ENCODE data around the gene HLA-DQB1.
"Not testable (repeated sequence)": the region's sequence is repeated elsewhere in the genome, so short reads cannot be mapped to it uniquely, and the experiment has no call there.

HLA-DQB1 gene

DNA sequence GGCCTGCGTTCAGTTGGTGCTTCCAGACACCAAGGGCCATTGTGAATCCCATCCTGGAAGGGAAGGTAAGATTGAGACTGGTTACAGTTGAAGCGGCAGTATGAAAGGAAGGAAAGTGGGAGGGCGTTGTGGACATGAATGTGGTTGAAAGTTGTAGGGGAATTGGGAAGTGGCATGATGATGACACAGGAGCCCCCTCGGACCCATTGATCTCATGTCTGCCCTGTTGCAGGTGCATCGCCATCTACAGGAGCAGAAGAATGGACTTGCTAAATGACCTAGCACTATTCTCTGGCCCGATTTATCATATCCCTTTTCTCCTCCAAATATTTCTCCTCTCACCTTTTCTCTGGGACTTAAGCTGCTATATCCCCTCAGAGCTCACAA, 23.7 kb downstream of the HLA-DQB1 start:
- Mint-ChIP-seq H3K4me1 (ENCODE audit: low read depth) (peaks cover 3% of the 10 kb centered on the region), H3K9me3 (ENCODE audit: low read depth) (no peaks in the 10 kb centered on the region), H3K4me3 (no peak overlapping the region), H3K36me3 (no peaks in the 10 kb centered on the region), H3K27ac (no peak overlapping the region), H3K27me3 (no peaks in the 10 kb centered on the region)

DNA sequence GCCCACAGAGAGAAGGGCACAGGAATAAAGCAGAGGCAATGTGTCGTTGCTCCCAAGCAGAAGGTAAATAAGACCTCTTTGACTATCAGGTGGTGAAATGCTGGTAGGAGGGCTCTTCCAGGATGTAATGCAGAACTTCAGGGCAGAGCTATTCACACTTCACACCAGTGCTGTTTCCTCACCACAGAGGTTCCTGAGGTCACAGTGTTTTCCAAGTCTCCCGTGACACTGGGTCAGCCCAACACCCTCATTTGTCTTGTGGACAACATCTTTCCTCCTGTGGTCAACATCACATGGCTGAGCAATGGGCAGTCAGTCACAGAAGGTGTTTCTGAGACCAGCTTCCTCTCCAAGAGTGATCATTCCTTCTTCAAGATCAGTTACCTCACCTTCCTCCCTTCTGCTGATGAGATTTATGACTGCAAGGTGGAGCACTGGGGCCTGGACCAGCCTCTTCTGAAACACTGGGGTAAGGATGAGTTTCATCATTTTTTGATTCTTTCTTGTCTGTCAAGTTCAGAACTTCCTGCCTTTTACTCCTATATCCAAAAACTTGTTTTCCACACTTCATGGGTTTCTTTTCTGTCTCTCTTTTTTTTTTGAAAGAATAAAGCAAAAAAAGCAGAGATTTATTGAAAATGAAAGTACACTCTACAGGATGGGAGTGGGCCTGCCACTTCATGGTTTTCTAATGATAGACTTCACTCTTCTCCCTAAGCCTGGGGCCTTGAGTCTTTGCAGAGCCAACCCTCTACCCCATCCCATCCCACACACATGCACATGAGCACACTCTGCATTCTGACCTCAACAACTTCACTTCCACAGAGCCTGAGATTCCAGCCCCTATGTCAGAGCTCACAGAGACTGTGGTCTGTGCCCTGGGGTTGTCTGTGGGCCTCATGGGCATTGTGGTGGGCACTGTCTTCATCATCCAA, 24.4 kb downstream of the HLA-DQB1 start:
- not testable (repeated sequence) for H3K4me1 Mint-ChIP-seq (ENCODE audit: low read depth); H3K27ac Mint-ChIP-seq; H3K9me3 Mint-ChIP-seq (ENCODE audit: low read depth); H3K36me3 Mint-ChIP-seq; H3K4me3 Mint-ChIP-seq; H3K27me3 Mint-ChIP-seq

DNA sequence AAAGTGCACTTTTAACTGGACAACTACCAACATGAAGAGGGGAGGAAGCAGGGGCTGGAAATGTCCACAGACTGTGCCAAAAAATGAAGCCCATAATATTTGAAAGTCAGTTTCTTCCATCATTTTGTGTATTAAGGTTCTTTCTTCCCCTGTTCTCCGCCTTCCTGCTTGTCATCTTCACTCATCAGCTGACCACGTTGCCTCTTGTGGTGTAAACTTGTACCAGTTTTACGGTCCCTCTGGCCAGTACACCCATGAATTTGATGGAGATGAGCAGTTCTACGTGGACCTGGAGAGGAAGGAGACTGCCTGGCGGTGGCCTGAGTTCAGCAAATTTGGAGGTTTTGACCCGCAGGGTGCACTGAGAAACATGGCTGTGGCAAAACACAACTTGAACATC, 25.3 kb downstream of the HLA-DQB1 start:
- Mint-ChIP-seq H3K9me3 (ENCODE audit: low read depth) (no peaks in the 10 kb centered on the region), H3K4me3 (no peak overlapping the region), H3K27ac (no peak overlapping the region), H3K27me3 (peaks cover 3% of the 10 kb centered on the region), H3K4me1 (ENCODE audit: low read depth) (peaks cover 3% of the 10 kb centered on the region), H3K36me3 (no peaks in the 10 kb centered on the region)

DNA sequence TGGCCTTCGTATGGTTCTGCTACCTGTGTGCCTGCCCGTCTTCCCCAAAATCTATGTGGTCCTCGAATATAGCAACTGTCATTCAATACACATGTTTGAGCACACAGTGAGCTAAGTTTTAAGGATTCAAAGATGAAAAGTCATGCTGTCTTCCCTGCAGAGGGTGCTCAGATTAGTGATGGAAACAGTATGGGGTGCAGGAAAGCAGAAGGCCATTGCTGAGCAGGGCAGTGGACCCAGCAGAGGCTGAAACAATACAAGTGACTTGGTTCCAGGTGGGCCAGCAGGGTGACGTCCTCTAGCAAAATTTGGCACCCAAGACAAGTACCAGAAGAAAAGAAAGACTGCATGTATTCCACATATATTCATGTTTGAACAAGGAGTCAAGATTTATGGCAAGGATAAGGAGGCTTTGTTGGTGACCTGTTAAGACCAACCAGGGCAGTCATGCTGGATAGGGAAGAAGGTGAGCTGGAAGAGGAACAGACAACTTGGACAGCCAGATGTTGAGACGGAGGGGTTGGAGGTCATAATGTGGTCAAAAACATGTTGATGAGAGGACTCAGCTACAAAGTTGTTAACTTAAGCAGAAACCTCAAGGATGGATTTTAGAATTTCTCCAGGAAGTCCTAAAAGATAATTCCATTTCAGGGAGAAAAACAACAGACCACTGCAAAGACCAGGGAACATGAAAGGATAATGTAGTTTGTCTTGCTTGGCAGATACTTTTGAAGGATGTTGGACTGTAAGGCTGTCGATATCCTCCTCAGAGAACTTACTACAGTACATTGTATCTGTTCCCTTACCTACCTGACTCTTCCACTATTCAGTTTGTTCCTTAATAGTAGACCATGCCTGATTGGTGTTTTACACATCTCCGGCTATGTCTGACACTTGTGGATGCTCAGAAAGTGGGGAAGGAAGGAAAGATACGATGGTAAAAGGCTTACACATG, 26.7 kb downstream of the HLA-DQB1 start:
- Mint-ChIP-seq H3K27ac (no peak overlapping the region), H3K36me3 (no peaks in the 10 kb centered on the region), H3K4me3 (no peak overlapping the region), H3K9me3 (ENCODE audit: low read depth) (no peaks in the 10 kb centered on the region), H3K4me1 (ENCODE audit: low read depth) (peaks cover 3% of the 10 kb centered on the region), H3K27me3 (peaks cover 3% of the 10 kb centered on the region)

DNA sequence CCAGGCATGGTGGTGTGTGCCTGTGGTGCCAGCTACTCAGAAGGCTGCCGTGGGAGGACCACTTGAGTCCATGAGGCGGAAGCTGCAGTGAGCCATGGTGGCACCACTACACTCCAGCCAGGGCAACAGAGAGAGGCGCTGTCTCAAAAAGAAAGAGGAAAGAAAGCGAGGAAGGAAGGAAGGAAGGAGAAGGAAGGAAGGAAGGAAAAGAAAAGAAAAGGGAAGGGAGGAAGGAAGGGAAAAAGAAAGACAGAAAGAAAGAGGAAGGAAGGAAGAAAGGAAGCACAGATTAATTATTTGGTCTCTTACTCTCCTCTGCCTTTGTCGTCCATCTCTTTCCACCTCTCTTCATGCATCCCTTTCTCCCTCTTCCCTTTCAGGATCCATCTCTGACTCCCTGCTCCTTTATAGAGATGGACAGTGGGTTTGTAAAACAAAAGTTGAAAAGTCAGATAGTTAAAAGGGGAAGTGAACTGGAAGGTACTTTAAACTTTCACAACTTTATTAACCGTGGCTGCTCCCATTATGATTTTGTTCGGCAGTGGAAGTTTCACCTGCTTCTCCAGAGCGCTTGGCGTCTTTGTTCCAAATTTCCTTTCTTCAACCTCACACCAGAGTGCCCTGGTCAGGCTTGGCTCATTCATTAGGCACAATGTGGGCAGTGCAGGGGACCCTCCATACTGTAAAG, 27.8 kb downstream of the HLA-DQB1 start:
- H3K4me1 Mint-ChIP-seq (ENCODE audit: low read depth): peaks cover 5% of the 10 kb centered on the region
- H3K9me3 Mint-ChIP-seq (ENCODE audit: low read depth): no peaks in the 10 kb centered on the region
- H3K36me3 Mint-ChIP-seq: no peaks in the 10 kb centered on the region
- H3K27ac Mint-ChIP-seq: no peak overlapping the region
- peaks cover 3% of the 10 kb centered on the region for H3K27me3 Mint-ChIP-seq
- no peak overlapping the region for H3K4me3 Mint-ChIP-seq

DNA sequence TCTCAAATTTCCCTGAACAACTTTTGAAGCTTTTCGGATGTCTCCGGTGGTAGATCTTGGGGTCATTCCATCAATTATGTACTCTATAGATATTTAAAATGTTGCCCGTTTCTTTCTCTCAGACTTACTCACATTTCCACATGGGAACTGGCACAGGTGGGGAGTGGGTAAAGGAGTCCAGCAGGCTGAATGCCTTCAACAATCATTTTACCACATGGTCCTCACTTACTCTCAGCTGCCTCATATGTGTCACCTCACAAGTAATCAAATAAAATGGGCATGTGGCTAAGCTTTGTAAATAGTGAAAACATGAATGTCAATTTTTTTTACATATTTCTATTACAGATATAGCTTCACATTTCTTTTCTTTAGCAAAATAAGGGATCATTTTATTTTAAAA, 28.6 kb downstream of the HLA-DQB1 start:
- H3K27me3 Mint-ChIP-seq: peaks cover 3% of the 10 kb centered on the region
- H3K27ac Mint-ChIP-seq: no peak overlapping the region
- no peaks in the 10 kb centered on the region for H3K36me3 Mint-ChIP-seq
- H3K4me1 Mint-ChIP-seq (ENCODE audit: low read depth): peaks cover 5% of the 10 kb centered on the region
- H3K4me3 Mint-ChIP-seq: no peak overlapping the region
- no peaks in the 10 kb centered on the region for H3K9me3 Mint-ChIP-seq (ENCODE audit: low read depth)

DNA sequence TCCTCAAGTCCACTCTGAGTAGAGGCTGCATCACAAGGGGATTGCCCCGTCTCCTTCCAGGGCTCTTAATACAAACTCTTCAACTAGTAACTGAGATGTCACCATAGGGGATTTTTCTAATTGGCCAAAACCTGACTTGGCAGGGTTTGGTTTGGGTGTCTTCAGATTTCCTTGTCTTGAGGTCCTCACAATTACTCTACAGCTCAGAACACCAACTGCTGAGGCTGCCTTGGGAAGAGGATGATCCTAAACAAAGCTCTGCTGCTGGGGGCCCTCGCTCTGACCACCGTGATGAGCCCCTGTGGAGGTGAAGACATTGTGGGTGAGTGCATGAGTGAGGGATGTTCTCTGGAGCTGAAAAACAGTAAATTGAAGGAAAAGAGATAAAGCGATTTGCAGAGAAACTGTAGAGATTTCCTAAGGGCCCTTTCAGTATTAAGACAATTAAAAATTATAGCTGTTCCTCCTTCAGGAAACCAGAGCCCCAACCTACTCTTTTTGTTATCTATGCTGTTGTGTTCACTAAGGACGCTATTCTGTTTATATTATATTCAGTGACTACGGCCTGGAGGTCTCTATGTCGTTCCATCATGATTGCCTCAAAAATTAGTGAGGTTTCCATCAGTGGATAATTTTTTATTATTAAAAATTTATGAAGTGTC, 29.1 kb downstream of the HLA-DQB1 start, which contains the start of gene HLA-DQA1:
HLA-DQA1 (plus strand) TSS at position 188 of the 662 bp plus-strand sequence; CDS start at position 241, 53 bp downstream.
- peaks cover 3% of the 10 kb centered on the region for H3K27me3 Mint-ChIP-seq
- peaks cover 7% of the 10 kb centered on the region for H3K4me1 Mint-ChIP-seq (ENCODE audit: low read depth)
- H3K9me3 Mint-ChIP-seq (ENCODE audit: low read depth): no peaks in the 10 kb centered on the region
- H3K36me3 Mint-ChIP-seq: no peaks in the 10 kb centered on the region
- no peak within 1 kb of the TSS for H3K27ac Mint-ChIP-seq
- H3K4me3 Mint-ChIP-seq: no peak within 1 kb of the TSS

DNA sequence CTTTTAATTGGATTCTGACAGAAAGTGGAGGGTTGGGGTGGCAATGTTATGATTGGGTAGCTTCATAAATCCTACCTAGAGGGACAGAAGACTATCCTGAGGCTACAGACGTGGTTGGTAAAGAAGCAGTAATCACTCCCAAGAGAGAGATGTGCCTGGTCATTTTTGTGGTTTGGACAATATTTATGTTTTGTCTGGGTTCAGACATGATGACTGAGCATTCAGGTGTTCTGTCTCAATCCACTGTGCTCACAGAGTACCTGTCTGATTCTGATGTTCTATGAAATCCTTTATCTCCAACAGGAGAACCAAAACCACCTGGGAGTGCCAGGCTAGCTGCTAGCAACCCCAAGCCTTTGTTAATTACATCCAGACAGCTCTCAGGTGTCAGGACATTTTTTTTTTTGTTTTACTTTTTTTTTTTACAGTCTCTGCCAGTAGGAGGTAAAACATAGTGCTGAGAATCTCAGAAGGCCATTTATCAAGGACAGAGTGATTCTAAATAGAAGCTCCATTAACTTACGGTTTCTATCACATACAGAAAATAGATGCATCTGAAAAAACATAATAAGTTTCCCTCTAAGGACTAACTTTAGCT, 30.8 kb downstream of the HLA-DQB1 start:
- Mint-ChIP-seq H3K4me1 (ENCODE audit: low read depth) (peaks cover 5% of the 10 kb centered on the region), H3K27ac (no peak overlapping the region), H3K27me3 (peaks cover 3% of the 10 kb centered on the region), H3K4me3 (no peak overlapping the region), H3K36me3 (no peaks in the 10 kb centered on the region), H3K9me3 (ENCODE audit: low read depth) (no peaks in the 10 kb centered on the region)

DNA sequence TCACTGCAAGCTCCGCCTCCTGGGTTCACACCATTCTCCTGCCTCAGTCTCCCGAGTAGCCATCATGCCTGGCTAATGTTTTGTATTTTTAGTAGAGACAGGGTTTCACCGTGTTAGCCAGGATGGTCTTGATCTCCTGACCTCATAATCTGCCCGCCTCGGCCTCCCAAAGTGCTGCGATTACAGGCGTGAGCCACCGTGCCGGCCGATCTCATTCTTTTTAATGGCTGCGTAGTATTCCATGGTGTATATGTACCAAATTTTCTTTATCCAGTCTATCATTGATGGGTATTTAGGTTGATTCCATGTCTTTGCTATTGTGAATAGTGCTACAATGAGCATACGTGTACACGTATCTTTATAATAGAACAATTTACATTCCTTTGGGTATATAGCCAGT, 36.7 kb downstream of the HLA-DQB1 start:
- H3K4me1 Mint-ChIP-seq (ENCODE audit: low read depth): peaks cover 20% of the 10 kb centered on the region
- H3K27me3 Mint-ChIP-seq; H3K27ac Mint-ChIP-seq; H3K9me3 Mint-ChIP-seq (ENCODE audit: low read depth); H3K4me3 Mint-ChIP-seq; H3K36me3 Mint-ChIP-seq: not testable (repeated sequence)

DNA sequence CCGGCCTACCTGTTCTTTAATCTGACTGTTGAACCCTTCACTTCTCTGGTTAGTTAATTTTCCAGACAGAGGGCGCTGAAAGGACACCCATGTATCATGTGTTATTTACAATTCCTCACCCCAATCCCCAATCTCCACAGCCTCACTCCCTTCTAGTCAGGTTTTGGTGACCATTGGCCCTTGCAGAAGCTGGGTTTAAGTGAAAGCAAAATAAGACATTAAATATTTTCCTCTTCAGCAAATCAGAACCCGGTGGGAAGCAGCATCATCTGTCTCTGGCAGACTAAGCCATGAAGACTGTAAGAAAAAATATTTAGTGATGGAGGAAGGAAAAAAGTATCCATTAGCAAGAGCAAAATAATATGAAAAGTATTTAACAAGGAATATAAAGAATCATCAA, 38.6 kb downstream of the HLA-DQB1 start:
- Mint-ChIP-seq H3K27me3 (no peaks in the 10 kb centered on the region), H3K4me1 (ENCODE audit: low read depth) (peaks cover 35% of the 10 kb centered on the region), H3K9me3 (ENCODE audit: low read depth) (no peaks in the 10 kb centered on the region), H3K36me3 (no peaks in the 10 kb centered on the region), H3K27ac (no peak overlapping the region), H3K4me3 (no peak overlapping the region)

DNA sequence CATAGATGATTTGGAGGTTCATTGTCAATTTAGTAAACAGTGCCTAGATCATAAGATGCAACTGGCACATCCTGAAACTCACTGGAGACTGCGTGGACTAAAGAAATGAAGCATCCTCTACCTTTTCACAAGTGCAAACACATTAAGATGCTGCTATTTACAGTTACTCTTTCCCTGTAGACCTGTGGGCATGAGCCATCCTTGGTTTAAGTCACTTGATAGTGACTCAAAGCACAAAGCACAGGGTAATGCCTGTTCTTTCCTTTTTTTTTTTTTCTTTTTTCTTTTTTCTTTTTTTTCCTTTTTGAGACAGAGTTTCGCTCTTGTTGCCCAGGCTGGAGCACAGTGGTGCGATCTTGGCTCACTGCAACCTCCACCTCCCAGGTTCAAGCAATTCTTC, 39.2 kb downstream of the HLA-DQB1 start:
- peaks cover 37% of the 10 kb centered on the region for H3K4me1 Mint-ChIP-seq (ENCODE audit: low read depth)
- no peak overlapping the region for H3K4me3 Mint-ChIP-seq
- H3K27ac Mint-ChIP-seq: no peak overlapping the region
- no peaks in the 10 kb centered on the region for H3K27me3 Mint-ChIP-seq
- H3K36me3 Mint-ChIP-seq: no peaks in the 10 kb centered on the region
- no peaks in the 10 kb centered on the region for H3K9me3 Mint-ChIP-seq (ENCODE audit: low read depth)

DNA sequence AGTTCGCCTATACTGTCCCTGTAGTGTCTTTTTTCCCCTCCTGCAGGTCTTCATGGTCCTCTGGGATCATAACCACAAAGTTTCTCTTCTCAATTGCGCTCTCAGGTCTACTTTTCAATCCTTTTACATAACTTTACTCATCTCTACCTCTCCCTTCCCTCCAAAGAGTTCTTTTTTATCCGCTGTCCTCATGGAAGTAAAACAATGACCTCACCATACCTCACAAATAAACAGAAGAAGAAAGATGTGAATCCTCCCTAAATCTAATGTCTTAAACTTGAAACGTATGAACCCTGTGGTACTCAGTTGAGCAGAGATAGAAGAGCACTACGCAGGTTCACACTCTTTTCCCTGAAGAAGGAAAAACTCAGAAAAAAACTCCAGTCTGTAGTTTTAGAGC, 41.3 kb downstream of the HLA-DQB1 start:
- no peaks in the 10 kb centered on the region for H3K27me3 Mint-ChIP-seq
- H3K9me3 Mint-ChIP-seq (ENCODE audit: low read depth): no peaks in the 10 kb centered on the region
- H3K4me1 Mint-ChIP-seq (ENCODE audit: low read depth): peaks cover 49% of the 10 kb centered on the region
- peak overlapping the region; percentile 64 for H3K27ac Mint-ChIP-seq
- no peaks in the 10 kb centered on the region for H3K36me3 Mint-ChIP-seq
- no peak overlapping the region for H3K4me3 Mint-ChIP-seq

DNA sequence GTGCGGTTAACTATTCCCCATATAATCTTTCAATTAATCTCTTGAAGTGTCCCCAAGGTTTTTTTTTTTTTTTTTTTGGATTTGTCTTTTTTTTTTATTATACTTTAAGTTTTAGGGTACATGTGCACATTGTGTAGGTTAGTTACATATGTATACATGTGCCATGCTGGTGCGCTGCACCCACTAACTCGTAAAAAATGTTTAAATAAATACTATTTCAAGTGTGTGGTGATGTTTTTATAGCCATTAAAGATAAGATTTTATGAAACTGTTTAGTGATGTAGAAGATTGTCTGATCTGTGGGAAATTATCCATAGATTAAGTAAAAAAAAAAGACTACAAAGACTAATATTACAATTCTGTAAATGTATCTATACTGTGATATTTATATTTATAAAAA, 41.9 kb downstream of the HLA-DQB1 start:
- no peaks in the 10 kb centered on the region for H3K36me3 Mint-ChIP-seq
- no peak overlapping the region for H3K27ac Mint-ChIP-seq
- H3K4me3 Mint-ChIP-seq: no peak overlapping the region
- no peaks in the 10 kb centered on the region for H3K27me3 Mint-ChIP-seq
- H3K4me1 Mint-ChIP-seq (ENCODE audit: low read depth): peaks cover 50% of the 10 kb centered on the region
- H3K9me3 Mint-ChIP-seq (ENCODE audit: low read depth): no peaks in the 10 kb centered on the region

DNA sequence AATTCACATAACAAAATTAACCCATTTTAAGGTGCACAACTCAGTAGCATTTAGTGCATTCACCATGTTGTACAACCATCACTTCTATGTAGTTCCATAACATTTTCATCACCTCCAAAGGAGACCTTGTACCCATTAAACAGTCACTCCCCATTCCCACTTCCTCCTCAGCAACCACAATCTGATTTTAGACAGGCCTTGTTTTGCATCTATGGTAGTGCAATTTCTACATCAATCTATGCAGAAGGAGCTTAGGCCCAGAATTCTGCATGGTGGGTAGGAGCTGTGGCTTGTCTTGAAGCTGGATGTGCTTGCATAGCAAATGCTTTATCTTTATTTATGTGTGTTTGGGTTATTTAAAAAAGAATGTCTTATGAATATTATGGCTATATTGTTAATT, 42.8 kb downstream of the HLA-DQB1 start:
- Mint-ChIP-seq H3K27me3 (no peaks in the 10 kb centered on the region), H3K36me3 (no peaks in the 10 kb centered on the region), H3K9me3 (ENCODE audit: low read depth) (peaks cover 3% of the 10 kb centered on the region), H3K4me3 (no peak overlapping the region), H3K4me1 (ENCODE audit: low read depth) (peaks cover 50% of the 10 kb centered on the region), H3K27ac (no peak overlapping the region)
